GM19025 (cell line): ENCODE measurements around the gene HSCB.
A peak's percentile ranks its signal among the peaks of the same experiment; 100 is the strongest.
"Not testable (repeated sequence)": the region's sequence is repeated elsewhere in the genome, so short reads cannot be mapped to it uniquely, and the experiment has no call there.

ENCODE experiments used
- ATAC-seq: cut with Tn5 transposase; IDR thresholded peaks from one replicate; pipeline ENCODE4 v1.9.1; 2021; ENCODE audit warnings: mild to moderate bottlenecking, low read depth, moderate library complexity; ENCODE audit not compliant: unreplicated experiment

HSCB gene

DNA sequence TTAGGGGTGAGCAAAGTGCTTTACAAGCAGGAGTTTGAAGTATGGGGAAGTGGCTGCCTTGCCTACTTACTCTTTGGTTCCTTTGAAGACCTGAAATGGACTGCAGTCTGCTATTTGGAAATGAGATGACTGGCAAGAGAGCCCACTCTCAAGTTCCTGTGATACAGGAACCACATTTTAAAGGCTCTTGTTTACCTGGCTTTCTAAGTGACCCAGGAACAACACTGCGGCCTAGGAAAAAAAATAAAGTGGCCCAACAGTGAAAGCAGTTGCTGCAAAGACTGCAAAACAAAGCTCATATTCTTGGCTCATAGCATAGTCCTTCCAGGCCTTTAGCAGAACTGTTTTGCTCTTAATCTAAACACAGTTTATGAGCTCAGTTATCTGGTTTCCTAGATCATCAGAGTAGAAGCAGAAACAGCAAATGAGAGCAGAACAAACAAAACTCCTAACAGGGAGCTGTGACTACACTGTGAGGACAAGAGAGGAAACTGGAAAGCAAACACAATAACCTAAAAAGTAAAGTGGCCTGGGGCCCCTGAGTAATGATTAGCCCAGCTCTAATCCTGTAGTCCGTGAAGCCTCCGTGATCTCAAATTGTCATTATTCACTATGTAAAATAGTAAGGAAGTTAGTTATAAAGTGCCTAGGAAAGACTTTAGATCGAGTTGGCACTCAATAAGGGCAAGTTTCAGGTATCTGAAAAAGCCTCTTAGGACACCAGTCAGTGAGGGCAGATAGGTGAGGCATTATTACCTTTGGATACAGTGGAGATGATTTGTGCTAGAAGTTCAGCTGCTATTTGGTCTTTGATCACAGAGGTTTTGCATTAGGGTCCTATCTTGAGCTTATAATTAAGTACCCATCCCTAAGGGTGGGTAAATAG is 42.2 kb downstream of the HSCB start:
- ATAC-seq = no peak

DNA sequence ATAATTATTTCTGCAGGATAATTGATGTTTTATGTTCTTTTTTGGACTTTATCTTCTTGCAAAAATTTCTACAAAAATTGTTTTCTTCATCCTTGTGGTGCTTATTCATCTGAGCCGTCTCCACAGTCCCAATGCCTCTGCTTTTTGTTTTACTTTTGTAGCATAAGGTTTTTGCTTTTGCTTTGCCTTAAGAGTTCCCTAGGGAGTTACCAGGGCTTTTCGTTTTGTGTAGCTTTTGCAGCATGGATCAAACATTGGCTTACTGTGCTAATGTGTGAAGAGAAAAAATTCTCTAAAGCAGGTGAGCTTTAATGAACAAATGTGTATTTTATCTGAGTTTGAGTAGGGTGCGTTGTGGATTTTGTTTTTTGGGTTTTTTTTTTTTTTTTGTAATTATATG is 46.8 kb downstream of the HSCB start:
- ATAC-seq = no peak

DNA sequence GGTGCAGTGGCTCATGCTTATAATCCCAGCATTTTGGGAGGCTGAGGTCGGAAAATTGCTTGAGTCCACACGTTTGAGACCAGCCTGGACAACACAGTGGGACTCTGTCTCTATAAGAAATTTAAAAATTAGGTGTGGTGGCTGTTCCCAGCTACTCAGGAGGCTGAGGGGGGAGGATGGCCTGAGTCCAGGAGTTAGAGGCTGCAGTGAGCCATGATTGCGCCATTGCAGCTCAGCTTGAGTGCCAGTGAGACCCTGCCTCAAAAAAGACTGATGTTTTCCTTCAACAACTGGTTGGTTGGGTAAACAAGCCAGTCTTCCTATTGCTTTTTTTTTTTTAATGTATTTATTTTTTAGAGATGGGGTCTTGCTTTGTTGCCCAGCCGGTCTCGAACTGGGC is 49.3 kb downstream of the HSCB start:
- ATAC-seq = no peak

DNA sequence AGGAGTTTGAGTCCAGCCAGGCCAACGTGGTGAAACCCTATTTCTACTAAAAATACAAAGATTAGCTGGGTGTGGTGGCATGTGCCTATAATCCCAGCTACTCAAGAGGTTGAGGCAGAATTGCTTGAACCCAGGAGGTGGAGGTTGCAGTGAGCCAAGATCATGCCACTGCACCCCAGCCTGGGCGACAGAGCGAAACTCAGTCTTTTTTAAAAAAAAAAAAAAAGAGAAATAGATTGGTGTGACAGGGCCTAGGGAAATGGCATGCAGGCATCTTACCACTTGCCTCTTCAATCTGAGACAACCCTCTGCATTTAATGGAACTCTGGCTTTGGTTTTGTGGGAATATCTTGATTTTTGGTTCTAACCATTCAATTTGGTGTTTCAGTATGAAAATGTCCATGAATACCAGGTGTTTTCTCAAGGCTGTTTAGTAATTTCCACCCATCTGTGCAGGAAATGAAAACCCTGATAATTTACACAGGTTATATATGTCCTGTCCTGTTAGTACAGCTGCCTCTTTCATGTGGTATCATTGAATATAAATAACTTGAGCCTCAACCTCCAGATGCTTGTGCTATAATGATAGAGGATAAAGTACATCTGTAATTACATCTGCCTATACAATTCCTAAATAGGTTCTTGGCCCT is 50.1 kb downstream of the HSCB start:
- no peak for ATAC-seq

DNA sequence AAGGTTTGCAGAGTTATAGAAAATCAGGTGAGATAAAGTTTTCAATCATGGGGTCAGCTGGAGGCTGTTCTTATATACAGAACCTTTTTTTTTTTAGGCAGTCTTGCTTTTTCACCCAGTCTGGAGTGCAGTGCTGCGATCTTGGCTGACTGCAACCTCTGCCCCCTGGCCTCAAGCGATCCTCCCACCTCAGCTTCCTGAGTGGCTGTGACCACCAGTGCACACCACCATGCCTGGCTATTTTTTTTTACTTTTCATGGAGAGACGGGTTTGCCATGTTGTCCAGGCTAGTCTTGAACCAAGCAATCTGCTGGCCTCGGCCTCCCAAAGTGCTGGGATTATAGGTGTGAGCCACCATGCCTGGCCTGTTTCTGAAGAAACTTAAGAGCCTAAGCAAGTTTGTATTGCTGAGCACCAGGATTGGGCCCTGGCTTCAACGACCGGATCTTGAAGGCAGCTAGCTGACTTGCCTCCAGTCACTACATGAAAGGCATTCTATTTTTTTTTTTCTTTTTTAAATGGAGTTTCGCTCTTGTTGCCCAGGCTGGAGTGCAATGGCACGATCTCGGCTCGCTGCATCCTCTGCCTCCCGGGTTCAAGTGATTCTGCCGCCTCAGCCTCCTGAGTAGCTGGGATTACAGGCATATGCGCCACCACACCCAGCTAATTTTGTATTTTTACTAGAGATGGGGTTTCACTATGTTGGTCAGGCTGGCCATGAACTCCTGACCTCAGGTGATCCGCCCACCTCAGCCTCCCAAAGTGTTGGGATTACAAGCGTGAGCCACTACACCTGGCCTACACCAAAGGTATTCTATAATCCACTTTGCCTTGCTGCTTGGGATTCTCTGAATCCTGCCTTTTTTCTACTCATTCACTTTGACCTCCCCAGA is 50.9 kb downstream of the HSCB start:
- no peak for ATAC-seq

DNA sequence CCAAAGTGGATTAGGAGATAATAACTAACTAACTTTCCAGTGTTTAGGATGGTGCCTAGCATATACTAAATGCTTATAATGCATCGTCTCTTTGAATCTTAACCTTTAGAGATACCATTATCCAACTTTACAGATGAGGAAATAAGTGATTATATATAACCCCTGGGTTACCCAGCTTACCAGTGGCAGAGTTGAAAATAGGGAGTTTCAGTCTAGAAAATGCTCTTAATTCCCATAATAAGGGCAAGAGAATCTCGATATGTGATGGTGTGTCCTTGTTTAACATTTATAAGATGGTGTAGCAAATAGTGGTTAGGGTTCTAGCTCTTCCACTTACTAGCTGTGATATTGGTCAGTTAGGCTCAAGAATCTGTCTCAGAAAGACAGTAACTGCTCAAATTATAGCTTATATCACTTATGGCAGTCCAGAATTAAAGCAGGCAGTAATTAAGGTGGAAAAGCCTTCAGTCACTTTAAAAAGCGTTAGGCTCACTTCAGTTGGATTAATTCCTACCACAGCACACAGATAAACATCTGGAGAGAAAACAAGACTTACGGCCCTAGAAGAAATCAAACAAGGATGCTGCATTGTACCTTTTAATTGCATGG is 52.2 kb downstream of the HSCB start:
- no peak for ATAC-seq

DNA sequence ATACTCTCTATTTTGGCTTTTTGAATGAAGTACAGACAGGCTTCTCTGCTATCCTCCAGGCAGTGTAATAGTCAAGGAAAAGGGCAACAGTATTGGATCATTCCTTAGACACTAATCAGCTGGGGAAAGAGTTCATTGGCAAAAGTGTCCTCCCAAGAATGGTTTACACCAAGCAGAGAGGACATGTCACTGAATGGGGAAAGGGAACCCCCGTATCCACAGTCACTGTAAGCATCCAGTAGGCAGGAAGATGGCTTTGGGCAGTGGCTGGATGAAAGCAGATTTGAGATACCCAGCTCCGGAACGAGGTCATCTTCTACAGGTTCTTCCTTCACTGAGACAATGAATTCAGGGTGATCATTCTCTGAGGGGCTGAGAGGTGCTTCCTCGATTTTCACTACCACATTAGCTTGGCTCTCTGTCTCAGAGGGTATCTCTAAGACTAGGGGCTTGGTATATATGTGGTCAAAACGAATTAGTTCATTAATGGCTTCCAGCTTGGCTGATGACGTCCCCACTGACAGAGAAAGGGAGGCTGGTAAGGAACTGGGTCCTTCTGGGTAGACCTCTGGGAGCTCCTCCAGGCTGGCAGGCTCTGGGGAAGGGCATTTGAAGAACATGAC is 53.3 kb downstream of the HSCB start:
- no peak for ATAC-seq

DNA sequence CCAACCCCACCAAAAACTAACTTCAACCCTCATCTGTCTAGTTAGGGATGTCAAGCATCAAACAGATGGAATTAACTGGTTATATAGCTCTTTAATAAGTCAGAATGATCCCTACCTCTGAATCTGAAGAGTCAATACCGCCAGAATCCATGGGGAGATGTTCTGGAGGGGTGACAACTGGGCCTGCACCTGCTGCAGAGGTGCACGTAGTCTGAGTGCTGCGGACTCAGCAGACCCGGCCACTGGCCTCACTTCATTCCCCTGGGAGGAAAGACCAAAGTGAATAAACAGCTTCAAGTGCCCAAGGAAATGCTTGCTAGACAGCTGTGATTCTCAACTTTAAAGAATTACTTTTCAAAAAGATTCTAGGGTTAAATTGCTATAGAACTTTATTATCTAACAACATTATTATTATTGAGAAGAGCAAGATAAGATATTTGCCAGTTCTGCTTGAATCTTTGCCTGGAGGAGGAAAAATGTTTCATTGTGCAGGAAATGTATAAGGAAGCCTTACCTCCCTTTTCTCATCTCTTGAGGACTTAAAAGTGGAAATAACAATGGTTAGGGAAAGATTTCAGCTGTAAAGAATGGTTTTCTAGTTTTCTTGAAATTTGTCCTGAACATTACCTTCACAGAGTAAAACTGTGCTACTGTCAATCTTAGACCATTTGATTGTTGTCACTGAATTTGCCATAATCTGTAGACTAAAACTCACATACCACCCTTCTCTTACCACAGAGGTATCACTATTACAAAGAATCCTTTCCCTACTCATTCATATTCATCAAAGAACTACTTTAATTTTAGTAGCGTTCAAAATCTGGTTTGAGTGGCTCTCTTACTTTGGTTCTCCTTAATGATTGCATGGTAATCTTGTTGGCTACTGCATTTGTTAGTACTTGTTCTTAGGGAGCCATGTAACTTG is 54.4 kb downstream of the HSCB start:
- no peak for ATAC-seq

DNA sequence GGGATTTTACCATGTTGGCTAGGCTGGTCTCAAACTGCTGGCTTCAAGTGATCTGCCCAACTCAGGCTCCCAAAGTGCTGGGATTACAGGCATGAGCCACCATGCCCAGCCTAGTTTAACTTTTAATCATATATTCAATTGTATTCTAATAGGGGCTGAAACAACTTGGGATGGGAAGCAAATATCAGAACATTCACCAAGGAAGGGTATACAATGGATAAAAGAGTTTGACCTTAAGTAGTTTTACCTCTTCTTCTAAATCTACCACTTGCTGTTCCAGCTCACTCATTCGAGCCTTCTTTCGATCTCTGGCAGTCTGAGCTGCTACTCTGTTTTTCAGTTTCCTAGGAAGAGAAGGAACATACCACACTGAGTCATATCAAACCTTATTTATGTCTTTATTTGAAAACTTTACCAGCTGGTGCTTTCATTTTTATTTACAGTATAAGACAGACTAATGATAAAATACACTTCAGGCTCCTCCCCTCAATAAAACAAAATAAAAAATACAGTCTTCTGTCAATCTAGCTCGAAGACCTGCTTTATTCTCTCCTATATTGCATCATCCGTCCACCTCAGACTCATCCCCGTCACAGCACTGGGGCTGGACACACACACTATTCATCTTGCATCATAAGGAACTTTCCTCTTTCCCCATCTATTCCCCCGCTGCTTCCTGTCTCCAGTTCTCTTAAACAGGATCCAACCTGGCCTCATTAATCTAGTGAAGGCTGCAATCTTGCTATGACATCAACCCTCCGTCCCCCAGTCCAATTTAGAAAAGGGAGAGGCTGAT is 57.2 kb downstream of the HSCB start:
- no peak for ATAC-seq

DNA sequence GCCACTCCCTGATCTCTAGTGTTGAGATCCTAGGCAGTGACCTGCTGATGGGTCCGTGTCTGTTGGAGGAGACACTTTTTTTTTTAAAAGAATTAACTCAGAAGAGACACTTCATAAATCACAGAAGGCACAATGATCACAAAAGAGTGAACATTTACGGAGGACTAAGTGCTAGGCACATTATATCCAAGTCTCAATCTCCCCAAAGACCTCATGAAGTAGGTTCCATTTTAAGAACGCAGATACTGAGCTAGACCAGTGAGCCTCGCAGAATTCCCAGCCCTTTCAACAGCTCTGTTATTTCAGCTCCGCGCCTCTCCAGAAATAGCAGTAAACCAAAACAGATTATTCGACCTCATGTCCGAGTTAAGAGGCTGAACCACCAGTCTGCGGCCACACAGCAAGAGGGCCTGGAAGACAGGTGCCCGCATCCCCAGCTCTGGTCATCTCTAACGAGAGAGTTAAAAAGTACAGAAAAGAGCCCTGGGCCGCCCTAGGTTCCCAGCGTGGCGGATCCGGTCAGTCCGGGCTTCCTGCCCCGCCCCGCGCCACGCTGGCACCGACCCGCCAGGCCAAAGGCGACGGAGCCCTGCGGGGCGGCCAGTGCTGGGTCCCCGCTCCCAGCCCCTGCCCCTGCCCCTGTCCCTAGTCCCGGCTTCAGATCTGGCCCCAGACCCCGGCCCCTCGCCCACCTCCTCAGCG is 57.9 kb downstream of the HSCB start:
- peak; percentile 27 for ATAC-seq

DNA sequence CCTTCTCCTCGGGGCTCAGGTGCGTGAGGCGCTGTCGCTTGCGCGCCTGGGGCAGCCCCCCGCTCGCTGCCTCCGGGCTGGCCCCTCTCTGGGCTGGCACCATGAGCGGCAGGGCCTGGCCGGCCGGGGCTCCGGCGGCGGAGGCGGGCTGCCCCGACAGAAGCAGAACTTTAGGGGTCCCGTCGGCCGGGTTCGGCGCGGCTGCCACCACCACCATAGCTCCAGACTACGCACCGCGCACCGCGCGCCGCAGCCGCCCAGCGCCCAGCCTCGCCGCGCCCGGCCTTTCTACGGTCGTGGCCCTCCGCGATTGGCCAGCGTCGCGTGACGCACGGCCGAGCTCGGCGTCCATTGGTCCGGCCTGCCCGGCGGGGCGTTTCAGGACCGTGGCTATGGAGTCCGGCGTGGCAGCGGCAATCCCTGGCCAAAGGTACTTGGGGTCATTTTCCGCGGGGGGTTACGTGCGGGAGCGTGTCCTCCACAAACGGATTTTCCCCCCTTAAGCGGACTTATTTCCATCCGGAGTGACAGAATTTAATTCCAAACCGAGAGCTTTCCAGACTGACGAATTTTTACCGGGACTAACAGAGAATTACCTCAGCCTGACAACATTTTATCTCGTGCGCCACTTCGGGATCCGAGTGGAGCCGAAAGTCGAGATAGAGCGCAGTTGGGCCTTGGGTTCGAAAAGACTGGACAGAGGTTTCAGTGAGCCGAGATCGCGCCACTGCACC is 58.6 kb downstream of the HSCB start, which contains the start of gene XBP1:
Gene XBP1, minus strand, starts transcription at position 262 of the 734 bp plus-strand sequence.
- ATAC-seq = peak; percentile 83

DNA sequence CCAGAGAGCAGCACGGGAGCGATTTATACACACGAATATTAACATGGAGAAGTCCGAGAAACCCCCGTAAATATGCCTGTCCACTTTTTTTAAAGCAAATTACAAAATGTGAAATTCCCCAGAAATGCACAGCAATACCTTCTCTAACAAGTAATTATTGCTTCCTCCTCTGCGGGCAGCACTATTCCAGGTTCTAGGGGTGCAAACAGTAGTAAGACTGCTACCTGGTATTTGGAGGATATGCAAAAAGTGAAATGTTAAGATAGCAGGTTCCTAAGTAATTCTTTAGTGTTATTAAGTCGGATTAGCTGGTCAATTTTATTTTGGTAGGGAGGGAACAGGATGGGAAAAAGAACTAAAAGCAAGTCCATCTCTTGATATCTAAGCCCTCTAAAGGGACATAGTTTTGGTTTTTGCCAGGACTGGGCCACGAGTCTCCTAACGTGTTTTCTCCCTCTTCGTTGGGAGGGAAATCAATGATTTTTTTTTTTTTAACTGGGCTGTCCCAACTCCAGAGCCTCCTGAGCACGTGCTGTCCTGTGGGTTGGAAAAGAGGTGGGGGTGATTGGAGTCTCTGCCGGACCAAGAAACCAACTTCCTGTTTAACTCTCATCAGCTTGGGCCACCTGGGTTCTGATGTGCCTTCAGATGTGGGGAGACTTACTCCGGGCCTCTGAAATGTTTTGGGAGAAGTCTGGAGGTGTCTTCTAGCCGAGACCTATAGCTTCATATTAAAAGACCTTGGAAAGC is 60.2 kb downstream of the HSCB start:
- no peak for ATAC-seq

DNA sequence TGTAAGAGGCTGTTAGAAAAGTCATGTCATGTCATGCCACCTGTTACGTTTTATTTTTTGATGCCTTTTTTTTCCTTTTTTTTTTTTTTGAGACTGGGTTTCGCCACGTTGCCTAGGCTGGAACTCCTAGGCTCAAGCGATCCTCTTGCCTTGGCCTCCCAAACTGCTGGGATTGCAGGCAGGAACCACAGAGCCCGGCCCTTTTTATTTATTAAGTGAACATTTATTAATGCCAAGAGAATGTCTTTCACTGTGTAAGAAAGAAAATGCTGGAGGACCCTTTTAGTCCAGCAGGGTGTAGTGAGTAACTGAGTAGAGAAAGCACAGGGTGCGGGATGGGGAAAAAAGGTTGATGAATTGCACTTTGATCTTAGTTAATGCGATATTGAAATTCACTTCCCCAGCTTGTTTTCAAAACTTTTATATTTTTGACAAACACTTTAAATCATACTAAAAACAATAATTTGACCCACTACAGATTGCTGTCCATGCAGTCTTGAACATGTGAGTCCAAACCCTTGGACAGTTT is 60.8 kb downstream of the HSCB start:
- no peak for ATAC-seq

DNA sequence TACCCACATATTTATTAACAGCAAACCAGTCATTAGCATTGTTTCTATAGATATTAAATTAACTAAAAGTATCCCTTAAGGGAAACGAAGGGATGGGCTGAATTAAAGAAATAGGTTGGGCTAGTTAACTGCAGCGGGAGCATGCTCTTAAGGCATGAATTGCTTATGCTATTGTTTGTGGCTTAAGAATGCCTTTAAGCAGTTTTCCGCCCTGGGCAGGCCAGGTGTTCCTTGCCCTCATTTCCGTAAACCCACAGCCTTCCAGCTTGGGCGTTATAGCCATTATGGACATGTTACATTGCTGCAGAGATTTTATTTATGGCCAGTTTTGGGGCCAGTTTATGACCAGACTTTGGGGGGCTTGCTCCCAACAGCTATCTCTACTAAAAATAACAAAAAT is 63.6 kb downstream of the HSCB start:
- ATAC-seq = not testable (repeated sequence)
